SU-DHL-6 (cell line): Measurements from ENCODE around the gene WDR90.

Experiments used
- H2AFZ ChIP-seq: fragments of 200-600 bp; sonication (generic); 2 replicates; pipeline ENCODE4 v1.6.1; 2014; ENCODE audit warnings: low read depth, mild to moderate bottlenecking, moderate library complexity, mixed read lengths, antibody characterized with exemption, low read length; ENCODE audit not compliant: severe bottlenecking
- H3F3A ChIP-seq: fragments of 200-600 bp; shearing (Covaris generic); 2 replicates; pipeline ENCODE4 v1.6.0; 2016; ENCODE audit warnings: antibody characterized with exemption, mild to moderate bottlenecking; ENCODE audit not compliant: insufficient read depth
- H3K27ac ChIP-seq: fragments of 200-600 bp; sonication (generic); 2 replicates; pipeline ENCODE4 v1.5.1; 2016; ENCODE audit warnings: low read depth, mild to moderate bottlenecking, low read length, moderate library complexity, mixed read lengths
- H3K27me3 ChIP-seq: fragments of 200-600 bp; sonication (generic), shearing (Covaris generic); 2 replicates; pipeline ENCODE4 v1.6.0; 2014; ENCODE audit warnings: mild to moderate bottlenecking, low read length
- H3K36me3 ChIP-seq: fragments of 200-600 bp; sonication (generic); 2 replicates; pipeline ENCODE4 v1.6.1; 2014; ENCODE audit warnings: mild to moderate bottlenecking, low read length, mixed read lengths
- H3K4me2 ChIP-seq: fragments of 300-600, 200-600 bp; shearing (Covaris generic), sonication (generic); 2 replicates; pipeline ENCODE4 v1.6.0; 2014; ENCODE audit warnings: low read length, low read depth, mild to moderate bottlenecking; ENCODE audit not compliant: poor library complexity, severe bottlenecking
- H3K4me3 ChIP-seq: fragments of 200-600 bp; sonication (generic); 2 replicates; pipeline ENCODE4 v1.5.1; 2014; ENCODE audit warnings: antibody characterized with exemption, low read length, mild to moderate bottlenecking, mixed read lengths; ENCODE audit not compliant: insufficient read depth, poor library complexity, severe bottlenecking
- H3K79me2 ChIP-seq: fragments of 200-600 bp; sonication (generic); 2 replicates; pipeline ENCODE4 v1.6.1; 2014; ENCODE audit warnings: mild to moderate bottlenecking, low read length, moderate library complexity; ENCODE audit not compliant: insufficient read depth
- H3K9ac ChIP-seq: fragments of 200-600 bp; sonication (generic); 2 replicates; pipeline ENCODE4 v1.7.0; 2014; ENCODE audit warnings: mild to moderate bottlenecking, low read length
- H3K9me2 ChIP-seq: fragments of 200-600 bp; sonication (generic); replicated peaks from 2 replicates; pipeline ENCODE4 v1.6.1; 2014; ENCODE audit warnings: low read length; ENCODE audit not compliant: insufficient read depth
- H3K9me3 ChIP-seq: fragments of 200-600 bp; sonication (generic); 2 replicates; pipeline ENCODE4 v1.6.1; 2014; ENCODE audit warnings: low read length, mixed read lengths; ENCODE audit not compliant: insufficient read depth
- H4K20me1 ChIP-seq: fragments of 200-600 bp; sonication (generic); 2 replicates; pipeline ENCODE4 v1.6.1; 2014; ENCODE audit warnings: low read depth, mild to moderate bottlenecking, antibody characterized with exemption, low read length, moderate library complexity, mixed read lengths
- CTCF ChIP-seq: fragments of 200-600 bp; sonication (generic); IDR thresholded peaks from one replicate; pipeline ENCODE4 v1.5.1; 2017; ENCODE audit warnings: antibody characterized with exemption, mild to moderate bottlenecking, low read length, moderate library complexity; ENCODE audit not compliant: insufficient read depth, poor library complexity, severe bottlenecking
- EZH2phosphoT487 ChIP-seq: fragments of 200-600 bp; sonication (generic), shearing (Covaris generic); conservative IDR thresholded peaks from 2 replicates; pipeline ENCODE4 v1.6.1; 2018; ENCODE audit warnings: mild to moderate bottlenecking, antibody characterized with exemption, low read length, moderate library complexity, mixed read lengths

Gene WDR90

GRCh38 chr16:672851-673250 lies 23.7 kb downstream of the WDR90 start:
- Histone ChIP-seq H3K9ac (no peak overlapping the region), H3K4me2 (no peak overlapping the region), H2AFZ (no peak overlapping the region), H3K27me3 (no peaks in the 10 kb centered on the region), H3F3A (no peaks in the 10 kb centered on the region), H3K9me2 (no peaks in the 10 kb centered on the region), H3K79me2 (peaks cover 8% of the 10 kb centered on the region; the same call in 1 of the 2 replicates), H3K27ac (no peak overlapping the region), H4K20me1 (no peaks in the 10 kb centered on the region), H3K4me3 (no peak overlapping the region), H3K9me3 (no peaks in the 10 kb centered on the region), H3K36me3 (no peaks in the 10 kb centered on the region)
- TF ChIP-seq CTCF (no peak), EZH2phosphoT487 (no peak)

- Histone ChIP-seq H3K9me2 (no peaks in the 10 kb centered on the region), H3K4me3 (no peak overlapping the region), H3K9me3 (no peaks in the 10 kb centered on the region), H3K27ac (no peak overlapping the region), H3K27me3 (no peaks in the 10 kb centered on the region), H3K9ac (no peak overlapping the region), H3K4me2 (no peak overlapping the region), H3K79me2 (peaks cover 3% of the 10 kb centered on the region; the same call in 1 of the 2 replicates), H3F3A (no peaks in the 10 kb centered on the region), H2AFZ (no peak overlapping the region), H3K36me3 (no peaks in the 10 kb centered on the region), H4K20me1 (no peaks in the 10 kb centered on the region)
- no peak for TF ChIP-seq CTCF
- TF ChIP-seq EZH2phosphoT487 = no peak
Observed at GRCh38 chr16:673399-673991, 24.3 kb downstream of the WDR90 start.

GRCh38 chr16:674214-674881 lies 25.2 kb downstream of the WDR90 start:
- H3K79me2 ChIP-seq = no peaks in the 10 kb centered on the region
- H4K20me1 ChIP-seq = no peaks in the 10 kb centered on the region
- no peaks in the 10 kb centered on the region for H3K27me3 ChIP-seq
- no peaks in the 10 kb centered on the region for H3K36me3 ChIP-seq
- H3K9ac ChIP-seq = no peak overlapping the region
- no peaks in the 10 kb centered on the region for H3K9me2 ChIP-seq
- peaks cover 6% of the 10 kb centered on the region; the same call in 1 of the 2 replicates for H3F3A ChIP-seq
- no peak overlapping the region for H2AFZ ChIP-seq
- no peaks in the 10 kb centered on the region for H3K9me3 ChIP-seq
- no peak overlapping the region for H3K4me2 ChIP-seq
- H3K27ac ChIP-seq = no peak overlapping the region
- no peak for TF ChIP-seq EZH2phosphoT487
- no peak for TF ChIP-seq CTCF
- no peak overlapping the region for H3K4me3 ChIP-seq
